ENCODE measurements around the gene MCRIP1. TPM values are rescaled to one million over a fixed set of nuclear protein-coding genes. Genes with fewer than 3 reads are reported as not detected.

Gene MCRIP1
- total and polyA plus RNA-seq, 2 of the 4 experiments (the other 2 are of a cell fraction) = 56.5 to 164 TPM

GRCh38 chr17:81824595-81824994, 8.5 kb downstream of the MCRIP1 start:
- Histone ChIP-seq H3K9me1 (ENCODE audit: insufficient read depth, low read length) (peaks cover 4% of the 10 kb centered on the region; the same call in 1 of the 2 replicates), H3K56ac (ENCODE audit: extremely low read depth, insufficient read depth, low read length) (no peak overlapping the region), H3K36me3 (ENCODE audit: control insufficient read depth, insufficient read depth, low read length) (peaks cover 14% of the 10 kb centered on the region), H2AK5ac (ENCODE audit: low read depth, low read length) (no peak overlapping the region), H3K9ac (ENCODE audit: low read depth, low read length) (no peak overlapping the region), H4K91ac (ENCODE audit: insufficient read depth, low read depth, low read length) (no peak overlapping the region), H4K5ac (ENCODE audit: low read depth, low read length) (no peak overlapping the region), H3K9me3 (ENCODE audit: control insufficient read depth, insufficient read depth, low read length) (no peaks in the 10 kb centered on the region), H2BK120ac (ENCODE audit: low read depth, low read length) (no peak overlapping the region), H3K4ac (ENCODE audit: low read depth, low read length) (no peak overlapping the region), H3K4me1 (ENCODE audit: control insufficient read depth, insufficient read depth, low read length) (no peaks in the 10 kb centered on the region), H3K4me2 (ENCODE audit: low read depth, low read length) (no peak overlapping the region), H3K27ac (ENCODE audit: insufficient read depth, low read length) (no peak overlapping the region), H3K4me3 (ENCODE audit: insufficient read depth, low read depth, low read length) (no peak overlapping the region), H2BK15ac (ENCODE audit: low read depth, low read length) (no peak overlapping the region), H3K14ac (replicated peaks; ENCODE audit: low read depth, low read length) (no peak overlapping the region), H3K27me3 (ENCODE audit: control insufficient read depth, insufficient read depth, low read length) (no peaks in the 10 kb centered on the region), H2AFZ (replicated peaks; ENCODE audit: low read length, poor library complexity) (no peak overlapping the region), H3K18ac (ENCODE audit: low read depth, low read length) (no peak overlapping the region), H3K79me1 (ENCODE audit: low read depth in 1 of 2, low read length in 2 of 2) (peaks cover 10 to 40% of the 10 kb centered on the region in 2 experiments; a peak in 3 of 4 replicates), H2BK20ac (ENCODE audit: low read depth, low read length) (no peak overlapping the region), H2BK5ac (ENCODE audit: low read depth, low read length, poor library complexity, severe bottlenecking) (no peak overlapping the region), H4K8ac (ENCODE audit: low read depth in 2 of 2, low read length in 2 of 2) (no peak overlapping the region), H3K23ac (ENCODE audit: low read depth, low read length) (no peak overlapping the region), H4K20me1 (ENCODE audit: insufficient read depth, low read length) (peaks cover 44% of the 10 kb centered on the region), H2AK9ac (replicated peaks; ENCODE audit: low read depth, low read length, poor library complexity) (no peak overlapping the region)
- 90% methylated on average over 8 of the region's 11 CpGs; no CpG with 5 or more reads in 1 of the 2 experiments for WGBS, 2 experiments (ENCODE audit: extremely low coverage in 2 of 2, insufficient read length in 1 of 2)
- ATAC-seq (ENCODE audit: low read depth) (no peak), DNase-seq (no peak)
- CTCF ChIA-PET = no interaction called here
- TF ChIP-seq RCOR1 (IDR thresholded peaks at IDR 0.05; ENCODE audit: insufficient replicate concordance, low read length) = no peak
- no peak for TF ChIP-seq RAD21 (IDR thresholded peaks at IDR 0.05; ENCODE audit: low read length)
- TF ChIP-seq ELK1 (IDR thresholded peaks at IDR 0.05; ENCODE audit: borderline replicate concordance, low read depth, low read length) = no peak
- no peak for TF ChIP-seq BHLHE40 (IDR thresholded peaks at IDR 0.05; ENCODE audit: low read depth, low read length)
- TF ChIP-seq, protein P1, sequence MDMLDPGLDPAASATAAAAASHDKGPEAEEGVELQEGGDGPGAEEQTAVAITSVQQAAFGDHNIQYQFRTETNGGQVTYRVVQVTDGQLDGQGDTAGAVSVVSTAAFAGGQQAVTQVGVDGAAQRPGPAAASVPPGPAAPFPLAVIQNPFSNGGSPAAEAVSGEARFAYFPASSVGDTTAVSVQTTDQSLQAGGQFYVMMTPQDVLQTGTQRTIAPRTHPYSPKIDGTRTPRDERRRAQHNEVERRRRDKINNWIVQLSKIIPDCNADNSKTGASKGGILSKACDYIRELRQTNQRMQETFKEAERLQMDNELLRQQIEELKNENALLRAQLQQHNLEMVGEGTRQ (IDR thresholded peaks at IDR 0.05; ENCODE audit: low read depth, low read length) = no peak
- no peak for TF ChIP-seq MAZ (IDR thresholded peaks at IDR 0.05; ENCODE audit: borderline replicate concordance, low read depth, low read length)
- no peak for TF ChIP-seq SMC3 (IDR thresholded peaks at IDR 0.05; ENCODE audit: low read depth, low read length)
- no peak for TF ChIP-seq CHD1 (IDR thresholded peaks at IDR 0.05; ENCODE audit: low read depth, low read length)
- no peak for TF ChIP-seq NFE2L2 (IDR thresholded peaks at IDR 0.05; ENCODE audit: low read depth, low read length)
- no peak for TF ChIP-seq POLR2A (IDR thresholded peaks at IDR 0.05; ENCODE audit: low read depth, low read length)
- TF ChIP-seq, protein P2, sequence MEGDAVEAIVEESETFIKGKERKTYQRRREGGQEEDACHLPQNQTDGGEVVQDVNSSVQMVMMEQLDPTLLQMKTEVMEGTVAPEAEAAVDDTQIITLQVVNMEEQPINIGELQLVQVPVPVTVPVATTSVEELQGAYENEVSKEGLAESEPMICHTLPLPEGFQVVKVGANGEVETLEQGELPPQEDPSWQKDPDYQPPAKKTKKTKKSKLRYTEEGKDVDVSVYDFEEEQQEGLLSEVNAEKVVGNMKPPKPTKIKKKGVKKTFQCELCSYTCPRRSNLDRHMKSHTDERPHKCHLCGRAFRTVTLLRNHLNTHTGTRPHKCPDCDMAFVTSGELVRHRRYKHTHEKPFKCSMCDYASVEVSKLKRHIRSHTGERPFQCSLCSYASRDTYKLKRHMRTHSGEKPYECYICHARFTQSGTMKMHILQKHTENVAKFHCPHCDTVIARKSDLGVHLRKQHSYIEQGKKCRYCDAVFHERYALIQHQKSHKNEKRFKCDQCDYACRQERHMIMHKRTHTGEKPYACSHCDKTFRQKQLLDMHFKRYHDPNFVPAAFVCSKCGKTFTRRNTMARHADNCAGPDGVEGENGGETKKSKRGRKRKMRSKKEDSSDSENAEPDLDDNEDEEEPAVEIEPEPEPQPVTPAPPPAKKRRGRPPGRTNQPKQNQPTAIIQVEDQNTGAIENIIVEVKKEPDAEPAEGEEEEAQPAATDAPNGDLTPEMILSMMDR (conservative IDR thresholded peaks at IDR 0.05; ENCODE audit: low read depth, low read length) = no peak
- TF ChIP-seq FOS (IDR thresholded peaks at IDR 0.05; ENCODE audit: low read depth, low read length) = no peak
- no peak for TF ChIP-seq RFX5 (IDR thresholded peaks at IDR 0.05; ENCODE audit: low read depth, low read length)
- TF ChIP-seq MXI1 (IDR thresholded peaks at IDR 0.05; ENCODE audit: borderline replicate concordance, low read depth, low read length) = no peak
- TF ChIP-seq CEBPB (IDR thresholded peaks at IDR 0.05; ENCODE audit: low read depth, low read length) = no peak
- no peak for TF ChIP-seq MAFK (IDR thresholded peaks at IDR 0.05; ENCODE audit: low read depth, low read length)
- in situ Hi-C loops (cut with MboI; ENCODE audit: low sequenced_read_pairs) = no loop called here
- intact Hi-C loops (cut with micrococcal nuclease) = no loop called here
- POLR2A ChIA-PET (ENCODE audit: unreplicated experiment) = interaction anchor here (0.5 kb wide), 1 partner anchor 69 kb away, joined by 3 read pairs; no protein-coding TSS in a partner anchor
- BruUV-seq (replicated peaks) = no TSS peak
- dilution Hi-C loops (cut with HindIII; ENCODE audit: low sequenced_read_pairs, unreplicated experiment) = no loop called here
